Measurements from ENCODE around the gene UMPS. TPM values are rescaled to one million over a fixed set of nuclear protein-coding genes. Genes with fewer than 3 reads are reported as not detected.

The UMPS gene
- polyA plus RNA-seq, 1 donor (not counting 4 experiments of a cell fraction or from before 2014, with no cell fraction given): 53.7 TPM

GRCh38 chr3:124761935-124762660 is 31.8 kb downstream of the UMPS start:
- dilution Hi-C loops (cut with MboI; ENCODE audit: extremely low pct_ligation_motif_present, low sequenced_read_pairs): no loop called here
- Histone ChIP-seq H4K20me1 (ENCODE audit: control insufficient read depth, extremely low read depth, insufficient read depth, low read length) (peaks cover 5% of the 10 kb centered on the region), H3K27ac (ENCODE audit: control insufficient read depth, insufficient read depth, low read length) (no peak overlapping the region), H3K4me1 (ENCODE audit: control insufficient read depth, extremely low read depth, insufficient read depth, low read length) (peaks cover 4% of the 10 kb centered on the region), H2AFZ (ENCODE audit: control insufficient read depth, low read length) (no peak overlapping the region), H3K27me3 (ENCODE audit: control insufficient read depth, extremely low read depth, insufficient read depth, low read length) (no peaks in the 10 kb centered on the region), H3K9me3 (ENCODE audit: control insufficient read depth, low read depth, low read length) (no peaks in the 10 kb centered on the region), H3K4me2 (ENCODE audit: control insufficient read depth, extremely low read depth, insufficient read depth, low read depth, low read length) (no peak overlapping the region), H3K9ac (ENCODE audit: control insufficient read depth, extremely low read depth, insufficient read depth, low read length) (no peak overlapping the region), H3K36me3 (ENCODE audit: control insufficient read depth in 2 of 2, extremely low read depth in 1 of 2, insufficient read depth in 2 of 2, low read length in 2 of 2) (peaks cover 19 to 31% of the 10 kb centered on the region in 2 experiments), H3K79me2 (ENCODE audit: control insufficient read depth, insufficient read depth, low read length) (no peaks in the 10 kb centered on the region), H3K9me1 (ENCODE audit: control insufficient read depth, extremely low read depth, insufficient read depth, low read length) (no peaks in the 10 kb centered on the region), H3K4me3 (ENCODE audit: control insufficient read depth in 2 of 3, extremely low read depth in 1 of 3, insufficient read depth in 2 of 3, low read depth in 1 of 3, low read length in 3 of 3) (no peak overlapping the region)
- DNase-seq (ENCODE audit: low read depth, low spot score): no peak
- TF ChIP-seq EZH2 (IDR thresholded peaks at IDR 0.05; ENCODE audit: low read length) (no peak), CTCF (optimal IDR thresholded peaks at IDR 0.05 in 1 of 3, IDR thresholded peaks at IDR 0.05 in 1 of 3, conservative IDR thresholded peaks at IDR 0.05 in 1 of 3; ENCODE audit: extremely low read depth in 1 of 3, insufficient read depth in 2 of 3, low read length in 3 of 3) (no peak)
- FAIRE-seq: no peak

- Histone ChIP-seq H3K36me3 (ENCODE audit: control insufficient read depth in 2 of 2, extremely low read depth in 1 of 2, insufficient read depth in 2 of 2, low read length in 2 of 2) (peaks cover 23 to 35% of the 10 kb centered on the region in 2 experiments), H3K79me2 (ENCODE audit: control insufficient read depth, insufficient read depth, low read length) (no peaks in the 10 kb centered on the region)
- TF ChIP-seq CTCF (optimal IDR thresholded peaks at IDR 0.05 in 1 of 3, IDR thresholded peaks at IDR 0.05 in 1 of 3, conservative IDR thresholded peaks at IDR 0.05 in 1 of 3; ENCODE audit: extremely low read depth in 1 of 3, insufficient read depth in 2 of 3, low read length in 3 of 3) (no peak), EZH2 (IDR thresholded peaks at IDR 0.05; ENCODE audit: low read length) (no peak)
Measured at GRCh38 chr3:124762661-124763011, 32.4 kb downstream of the UMPS start.

More at GRCh38 chr3:124762661-124763011, 32.4 kb downstream of the UMPS start:
- Histone ChIP-seq H3K4me2 (ENCODE audit: control insufficient read depth, extremely low read depth, insufficient read depth, low read depth, low read length) (no peak overlapping the region), H2AFZ (ENCODE audit: control insufficient read depth, low read length) (no peak overlapping the region), H3K9ac (ENCODE audit: control insufficient read depth, extremely low read depth, insufficient read depth, low read length) (no peak overlapping the region), H3K27ac (ENCODE audit: control insufficient read depth, insufficient read depth, low read length) (no peak overlapping the region), H4K20me1 (ENCODE audit: control insufficient read depth, extremely low read depth, insufficient read depth, low read length) (peaks cover 5% of the 10 kb centered on the region), H3K4me1 (ENCODE audit: control insufficient read depth, extremely low read depth, insufficient read depth, low read length) (peaks cover 4% of the 10 kb centered on the region), H3K27me3 (ENCODE audit: control insufficient read depth, extremely low read depth, insufficient read depth, low read length) (no peaks in the 10 kb centered on the region), H3K4me3 (ENCODE audit: control insufficient read depth in 2 of 3, extremely low read depth in 1 of 3, insufficient read depth in 2 of 3, low read depth in 1 of 3, low read length in 3 of 3) (no peak overlapping the region), H3K9me3 (ENCODE audit: control insufficient read depth, low read depth, low read length) (no peaks in the 10 kb centered on the region), H3K9me1 (ENCODE audit: control insufficient read depth, extremely low read depth, insufficient read depth, low read length) (no peaks in the 10 kb centered on the region)
- DNase-seq (ENCODE audit: low read depth, low spot score) (no peak), FAIRE-seq (no peak)
- dilution Hi-C loops (cut with MboI; ENCODE audit: extremely low pct_ligation_motif_present, low sequenced_read_pairs): no loop called here
